Measurements from ENCODE around the gene TSHZ2.
"Not testable (repeated sequence)": the region's sequence is repeated elsewhere in the genome, so short reads cannot be mapped to it uniquely, and the experiment has no call there.

Gene TSHZ2

GRCh38 chr20:53302695-53303412, 330.7 kb downstream of the TSHZ2 start:
- DNase-seq (ENCODE audit: low read depth in 2 of 3, low spot score in 2 of 3): no peak

- DNase-seq (ENCODE audit: low read depth in 2 of 3, low spot score in 2 of 3): no peak
These were observed 331.2 kb downstream of the TSHZ2 start for GRCh38 chr20:53303413-53303760.

- no peak for DNase-seq (ENCODE audit: low read depth in 2 of 3, low spot score in 2 of 3)
These were observed 332.0 kb downstream of the TSHZ2 start for GRCh38 chr20:53304146-53304545.

GRCh38 chr20:53306192-53306805, 334.1 kb downstream of the TSHZ2 start:
- no peak for DNase-seq (ENCODE audit: low read depth in 2 of 3, low spot score in 2 of 3)

- DNase-seq (ENCODE audit: low read depth in 2 of 3, low spot score in 2 of 3): no peak
These were observed 335.9 kb downstream of the TSHZ2 start for GRCh38 chr20:53307964-53308597.

- no peak for DNase-seq (ENCODE audit: low read depth in 2 of 3, low spot score in 2 of 3)
These were observed 337.4 kb downstream of the TSHZ2 start for GRCh38 chr20:53309515-53309914.

- no peak for DNase-seq (ENCODE audit: low read depth in 2 of 3, low spot score in 2 of 3)
These were observed 340.8 kb downstream of the TSHZ2 start for GRCh38 chr20:53312957-53313356.

GRCh38 chr20:53316206-53316937, 344.2 kb downstream of the TSHZ2 start:
- DNase-seq (ENCODE audit: low read depth in 2 of 3, low spot score in 2 of 3): no peak

- no peak for DNase-seq (ENCODE audit: low read depth in 2 of 3, low spot score in 2 of 3)
These were observed 347.0 kb downstream of the TSHZ2 start for GRCh38 chr20:53319200-53319599.

- no peak for DNase-seq (ENCODE audit: low read depth in 2 of 3, low spot score in 2 of 3)
These were observed 347.6 kb downstream of the TSHZ2 start for GRCh38 chr20:53319716-53320115.

- no peak for DNase-seq (ENCODE audit: low read depth in 2 of 3, low spot score in 2 of 3)
These were observed 348.5 kb downstream of the TSHZ2 start for GRCh38 chr20:53320701-53321100.

- DNase-seq (ENCODE audit: low read depth in 2 of 3, low spot score in 2 of 3): no peak
These were observed 349.4 kb downstream of the TSHZ2 start for GRCh38 chr20:53321596-53321995.

GRCh38 chr20:53322651-53323050, 350.5 kb downstream of the TSHZ2 start:
- DNase-seq (ENCODE audit: low read depth in 2 of 3, low spot score in 2 of 3): peak in 1 of 3 experiments; percentile 3

GRCh38 chr20:53323460-53323859, 351.3 kb downstream of the TSHZ2 start:
- DNase-seq (ENCODE audit: low read depth in 2 of 3, low spot score in 2 of 3): not testable (repeated sequence)

GRCh38 chr20:53324816-53325215, 352.7 kb downstream of the TSHZ2 start:
- no peak for DNase-seq (ENCODE audit: low read depth in 2 of 3, low spot score in 2 of 3)

- no peak for DNase-seq (ENCODE audit: low read depth in 2 of 3, low spot score in 2 of 3)
These were observed 356.8 kb downstream of the TSHZ2 start for GRCh38 chr20:53328961-53329360.

GRCh38 chr20:53329781-53330180, 357.6 kb downstream of the TSHZ2 start:
- DNase-seq (ENCODE audit: low read depth in 2 of 3, low spot score in 2 of 3): no peak

- no peak for DNase-seq (ENCODE audit: low read depth in 2 of 3, low spot score in 2 of 3)
These were observed 358.5 kb downstream of the TSHZ2 start for GRCh38 chr20:53330601-53331140.

GRCh38 chr20:53331151-53331973, 359.2 kb downstream of the TSHZ2 start:
- DNase-seq (ENCODE audit: low read depth in 2 of 3, low spot score in 2 of 3): no peak

- DNase-seq (ENCODE audit: low read depth in 2 of 3, low spot score in 2 of 3): no peak
These were observed 360.1 kb downstream of the TSHZ2 start for GRCh38 chr20:53332022-53332837.
